Measurements from ENCODE around the gene CCDC51. TPM values are rescaled to one million over a fixed set of nuclear protein-coding genes. Genes with fewer than 3 reads are reported as not detected.

Gene CCDC51
- total and polyA plus RNA-seq, 2 experiments from 2014 or later: 20.8 to 24.1 TPM

GRCh38 chr3:48465237-48465530 is 25.3 kb upstream of the CCDC51 start:
- Mint-ChIP-seq H3K9me3 (no peaks in the 10 kb centered on the region), H3K36me3 (ENCODE audit: low read depth) (peaks cover 51% of the 10 kb centered on the region), H3K27ac (peak overlapping the region; percentile 99), H3K4me1 (peaks cover 28% of the 10 kb centered on the region), H3K27me3 (ENCODE audit: insufficient read depth, low read depth, poor library complexity) (peaks cover 12% of the 10 kb centered on the region), H3K4me3 (no peak overlapping the region; the same call in 2 of the 3 replicates)
- Histone ChIP-seq H3F3A (replicated peaks; ENCODE audit: low read depth) (peaks cover 8% of the 10 kb centered on the region; the same call in 1 of the 2 replicates), H3K4me3 (no peak overlapping the region), H2AFZ (no peak overlapping the region), H3K4me2 (no peak overlapping the region), H3K27me3 (ENCODE audit: insufficient read depth) (no peaks in the 10 kb centered on the region), H3K4me1 (ENCODE audit: insufficient read depth) (no peaks in the 10 kb centered on the region), H3K79me2 (replicated peaks; ENCODE audit: insufficient read depth) (no peaks in the 10 kb centered on the region; the same call in 1 of the 2 replicates), H3K9me2 (ENCODE audit: insufficient read depth) (no peaks in the 10 kb centered on the region), H3K27ac (ENCODE audit: low read depth) (peak overlapping the region; percentile 92), H3K36me3 (ENCODE audit: insufficient read depth) (peaks cover 19% of the 10 kb centered on the region; the same call in 1 of the 2 replicates), H4K20me1 (replicated peaks; ENCODE audit: insufficient read depth) (no peaks in the 10 kb centered on the region; the same call in 1 of the 2 replicates)
- DNase-seq (ENCODE audit: low spot score): no peak
- TF ChIP-seq CREB1 (CRISPR knock-in tag; IDR thresholded peaks at IDR 0.05; ENCODE audit: low read depth) (no peak), POLR2AphosphoS5 (IDR thresholded peaks at IDR 0.05; ENCODE audit: low read depth) (no peak), CTCF (conservative IDR thresholded peaks at IDR 0.05; ENCODE audit: low read depth in 2 of 2) (no peak), ZNF331 (CRISPR knock-in tag; IDR thresholded peaks at IDR 0.05; ENCODE audit: low read depth) (no peak)
- no peak for ATAC-seq

- Histone ChIP-seq H3K36me3 (ENCODE audit: insufficient read depth) (peaks cover 22% of the 10 kb centered on the region; the same call in 1 of the 2 replicates), H2AFZ (no peak overlapping the region), H3K4me3 (no peak overlapping the region), H3K4me1 (ENCODE audit: insufficient read depth) (no peaks in the 10 kb centered on the region), H4K20me1 (replicated peaks; ENCODE audit: insufficient read depth) (no peaks in the 10 kb centered on the region; the same call in 1 of the 2 replicates), H3K27ac (ENCODE audit: low read depth) (peak overlapping the region; percentile 92), H3K27me3 (ENCODE audit: insufficient read depth) (no peaks in the 10 kb centered on the region), H3K79me2 (replicated peaks; ENCODE audit: insufficient read depth) (no peaks in the 10 kb centered on the region), H3F3A (replicated peaks; ENCODE audit: low read depth) (peaks cover 8% of the 10 kb centered on the region; the same call in 1 of the 2 replicates), H3K9me2 (ENCODE audit: insufficient read depth) (no peaks in the 10 kb centered on the region), H3K4me2 (no peak overlapping the region)
- H3K27ac Mint-ChIP-seq: peak overlapping the region; percentile 99
- no peaks in the 10 kb centered on the region for H3K9me3 Mint-ChIP-seq
- no peak overlapping the region for H3K4me3 Mint-ChIP-seq
- DNase-seq (ENCODE audit: low spot score) (no peak), ATAC-seq (no peak)
- peaks cover 12% of the 10 kb centered on the region for H3K27me3 Mint-ChIP-seq (ENCODE audit: insufficient read depth, low read depth, poor library complexity)
- peaks cover 25% of the 10 kb centered on the region for H3K4me1 Mint-ChIP-seq
- H3K36me3 Mint-ChIP-seq (ENCODE audit: low read depth): peaks cover 50% of the 10 kb centered on the region
- TF ChIP-seq CTCF (conservative IDR thresholded peaks at IDR 0.05; ENCODE audit: low read depth in 2 of 2): no peak
- TF ChIP-seq JUNB (IDR thresholded peaks at IDR 0.05; ENCODE audit: unreplicated experiment): no peak
- no peak for TF ChIP-seq ZNF114 (CRISPR knock-in tag; IDR thresholded peaks at IDR 0.05)
- TF ChIP-seq ZNF462 (CRISPR knock-in tag; IDR thresholded peaks at IDR 0.05): no peak
- TF ChIP-seq ZNF331 (CRISPR knock-in tag; IDR thresholded peaks at IDR 0.05; ENCODE audit: low read depth): no peak
- TF ChIP-seq CREB1 (CRISPR knock-in tag; IDR thresholded peaks at IDR 0.05; ENCODE audit: low read depth): no peak
- no peak for TF ChIP-seq EZH2 (IDR thresholded peaks at IDR 0.05; ENCODE audit: low read depth, unreplicated experiment)
- no peak for TF ChIP-seq EZH2phosphoT487 (IDR thresholded peaks at IDR 0.05; ENCODE audit: unreplicated experiment)
- TF ChIP-seq POLR2AphosphoS5 (IDR thresholded peaks at IDR 0.05; ENCODE audit: low read depth): no peak
- no peak for TF ChIP-seq STAT1 (IDR thresholded peaks at IDR 0.05; ENCODE audit: unreplicated experiment)
These were observed 24.8 kb upstream of the CCDC51 start for GRCh38 chr3:48464713-48465221.

Measured in GM23338 (cell line).